Endothelial cell of umbilical vein (primary cell): Measurements from ENCODE around the gene OR2A14. TPM values are rescaled to one million over a fixed set of nuclear protein-coding genes. Genes with fewer than 3 reads are reported as not detected.

Experiments
- BruUV-seq: library from RNA; stranded (reverse); fragments of 400-500 nt; replicated peaks from 2 replicates; lab custom pipeline; 2021; lab: Mats Ljungman, UMichigan
- CTCF ChIA-PET: fragments of 300-600, 350-600 bp; sonication (Branson Sonifier 250); formaldehyde crosslinking; loops from one replicate; lab custom pipeline; 2021; ENCODE audit warnings: antibody characterized with exemption, inconsistent platforms; lab: Charles Lee
- POLR2A ChIA-PET: fragments of 300-600, 350-600 bp; sonication (Branson Sonifier 250); formaldehyde crosslinking; loops from one replicate; lab custom pipeline; 2021; ENCODE audit warnings: antibody characterized with exemption, inconsistent platforms; lab: Charles Lee
- DNase-seq: peaks from one replicate; pipeline ENCODE4 v3.0.0-alpha.2; 2011; ENCODE audit warnings: low read depth, low spot score
- FAIRE-seq: peaks from 2 replicates; lab custom pipeline; 2011; peaks lifted over from hg19 to GRCh38; lab: Jason Lieb, UNC
- H2AFZ ChIP-seq: 2 replicates; pipeline ENCODE4 v1.6.0; 2012; ENCODE audit warnings: low read depth, low read length, control low read depth, inconsistent platforms
- H3K27ac ChIP-seq: 2 replicates; pipeline ENCODE4 v1.5.1; 2011; ENCODE audit warnings: low read depth, mild to moderate bottlenecking, control low read depth, low read length, moderate library complexity; ENCODE audit not compliant: insufficient read depth
- H3K27me3 ChIP-seq, 2 experiments: 2 replicates each; pipeline versions ENCODE4 v1.6.0 to v1.6.1; 2011; ENCODE audit warnings: low read length in 2 of 2, mixed read lengths in 1 of 2; ENCODE audit not compliant: control insufficient read depth in 2 of 2, insufficient read depth in 2 of 2
- H3K36me3 ChIP-seq, 2 experiments: 2 replicates in 1 of 2; 3 replicates in 1 of 2; pipeline ENCODE4 v1.5.1; 2011; ENCODE audit warnings: low read length in 2 of 2, mild to moderate bottlenecking in 1 of 2, moderate library complexity in 1 of 2; ENCODE audit not compliant: control insufficient read depth in 2 of 2, insufficient read depth in 2 of 2; ENCODE audit errors: extremely low read depth in 1 of 2
- H3K4me1 ChIP-seq: 3 replicates; pipeline ENCODE4 v1.5.1; 2011; ENCODE audit warnings: mild to moderate bottlenecking, low read length; ENCODE audit not compliant: control insufficient read depth, insufficient read depth; ENCODE audit errors: extremely low read depth
- H3K4me2 ChIP-seq: 2 replicates; pipeline ENCODE4 v1.6.1; 2011; ENCODE audit warnings: low read length, control low read depth, mixed read lengths; ENCODE audit not compliant: insufficient read depth
- H3K4me3 ChIP-seq, 3 experiments: fragments of 200-600 bp in 1 of 3; sonication (generic), shearing (Covaris generic) in 1 of 3; replicated peaks in 1 of 3; 2 replicates each; pipeline ENCODE4 v1.5.1; 2011 to 2016; ENCODE audit warnings: control low read depth in 3 of 3, low read length in 3 of 3, mild to moderate bottlenecking in 2 of 3, inconsistent platforms in 1 of 3, low read depth in 1 of 3, moderate library complexity in 1 of 3; ENCODE audit not compliant: insufficient read depth in 1 of 3
- H3K79me2 ChIP-seq: 2 replicates; pipeline ENCODE4 v1.6.0; 2012; ENCODE audit warnings: low read length, inconsistent platforms; ENCODE audit not compliant: control insufficient read depth, insufficient read depth
- H3K9ac ChIP-seq: replicated peaks from 2 replicates; pipeline ENCODE3; 2011; ENCODE audit warnings: low read length, control low read depth; ENCODE audit not compliant: insufficient read depth; ENCODE audit errors: extremely low read depth
- H3K9me1 ChIP-seq: replicated peaks from 3 replicates; pipeline ENCODE4 v1.6.0; 2011; ENCODE audit warnings: mild to moderate bottlenecking, low read length; ENCODE audit not compliant: control insufficient read depth, insufficient read depth; ENCODE audit errors: extremely low read depth
- H3K9me3 ChIP-seq: replicated peaks from 2 replicates; pipeline ENCODE4 v1.5.1; 2012; ENCODE audit warnings: low read length, inconsistent platforms; ENCODE audit not compliant: control insufficient read depth, insufficient read depth
- H4K20me1 ChIP-seq: replicated peaks from 2 replicates; pipeline ENCODE3; 2011; ENCODE audit warnings: mild to moderate bottlenecking, low read length; ENCODE audit not compliant: control insufficient read depth, insufficient read depth; ENCODE audit errors: extremely low read depth
- CTCF ChIP-seq, 2 donors: IDR thresholded peaks; 1 replicate in 1 of 2; 2 replicates in 1 of 2; pipeline ENCODE4 v1.5.1; 2011; ENCODE audit warnings: low read length in 2 of 2, mild to moderate bottlenecking in 2 of 2, moderate library complexity in 2 of 2, control low read depth in 1 of 2, inconsistent platforms in 1 of 2, low read depth in 1 of 2; ENCODE audit not compliant: insufficient read depth in 1 of 2; ENCODE audit errors: extremely low read depth in 1 of 2
- EZH2 ChIP-seq: IDR thresholded peaks from 2 replicates; pipeline ENCODE4 v1.6.1; 2012; ENCODE audit warnings: borderline replicate concordance, low read depth, mild to moderate bottlenecking, moderate library complexity, low read length, inconsistent platforms; ENCODE audit not compliant: severe bottlenecking
- FOS ChIP-seq: IDR thresholded peaks from 2 replicates; pipeline ENCODE4 v1.6.1; 2011; ENCODE audit warnings: mild to moderate bottlenecking, low read length, moderate library complexity, borderline replicate concordance; ENCODE audit not compliant: insufficient read depth
- GATA2 ChIP-seq: IDR thresholded peaks from 2 replicates; pipeline ENCODE4 v1.7.0; 2011; ENCODE audit warnings: low read depth, mild to moderate bottlenecking, moderate library complexity, mixed read lengths, low read length; ENCODE audit not compliant: insufficient read length, insufficient read depth
- JUN ChIP-seq: IDR thresholded peaks from 2 replicates; pipeline ENCODE4 v1.6.1; 2011; ENCODE audit warnings: borderline replicate concordance, low read depth; ENCODE audit not compliant: insufficient read length, insufficient read depth
- MAX ChIP-seq: IDR thresholded peaks from 2 replicates; pipeline ENCODE4 v1.6.1; 2011; ENCODE audit not compliant: insufficient read depth, insufficient read length
- MYC ChIP-seq: IDR thresholded peaks from one replicate; pipeline ENCODE4 v1.6.1; 2011; ENCODE audit warnings: mild to moderate bottlenecking, low read depth, low read length
- POLR2A ChIP-seq: IDR thresholded peaks from 2 replicates; pipeline ENCODE4 v1.6.1; 2012; ENCODE audit warnings: low read depth, mild to moderate bottlenecking, control low read depth, low read length
- POLR2AphosphoS5 ChIP-seq: IDR thresholded peaks from 2 replicates; pipeline ENCODE4 v1.6.1; 2012; ENCODE audit warnings: low read depth, mild to moderate bottlenecking, control low read depth, low read length, moderate library complexity; ENCODE audit not compliant: insufficient read depth
- dilution Hi-C: fragments of 300-500 bp; cut with MboI; formaldehyde crosslinking; loops from one replicate; pipeline ENCODE4 v1.15.0; 2019; ENCODE audit warnings: low sequenced_read_pairs; ENCODE audit not compliant: extremely low pct_ligation_motif_present
- intact Hi-C: fragments of 100-400 bp; cut with micrococcal nuclease; formaldehyde crosslinking; loops from one replicate; pipeline ENCODE4 v1.10.0; 2022
- polyA plus RNA-seq, 4 experiments: library from polyadenylated mRNA; depleted of rRNA in 3 of 4; stranded (reverse) in 3 of 4; unstranded in 1 of 4; fragments of >200 nt; gene quantifications; 2 replicates each; pipeline versions ENCODE4 v1.2.1 to v1.2.3, GENCODE V29; 2011 to 2012; ENCODE audit warnings: missing spikeins in 1 of 4
- total RNA-seq: library from RNA; stranded (reverse); gene quantifications from 2 replicates; pipeline ENCODE4 v1.2.3, GENCODE V29; 2021

Gene OR2A14
- total and polyA plus RNA-seq, 2 donors (not counting 3 experiments of a cell fraction or from before 2014, with no cell fraction given): not detected

- DNase-seq (no peak), FAIRE-seq (no peak)
- no peaks in the 10 kb centered on the region for H4K20me1 ChIP-seq
- no peaks in the 10 kb centered on the region for H3K9me1 ChIP-seq
- no peaks in the 10 kb centered on the region for H3K4me1 ChIP-seq
- no peaks in the 10 kb centered on the region for H3K9me3 ChIP-seq
- H3K4me3 ChIP-seq: no peak within 1 kb of the TSS
- CTCF ChIA-PET: no interaction called here
- H3K36me3 ChIP-seq: no peaks in the 10 kb centered on the region
- no peaks in the 10 kb centered on the region for H3K79me2 ChIP-seq
- no peak within 1 kb of the TSS for H3K9ac ChIP-seq
- dilution Hi-C loops: no loop called here
- no peak within 1 kb of the TSS for H2AFZ ChIP-seq
- H3K27ac ChIP-seq: no peak within 1 kb of the TSS
- H3K27me3 ChIP-seq: peaks cover 0 to 2% of the 10 kb centered on the region in 2 experiments
- BruUV-seq: no TSS peak
- TF ChIP-seq CTCF (IDR thresholded peaks at IDR 0.05; ENCODE audit: extremely low read depth in 1 of 2, insufficient read depth in 1 of 2, low read depth in 1 of 2, low read length in 2 of 2) (no peak), POLR2A (no peak), POLR2AphosphoS5 (no peak), GATA2 (no peak), MYC (no peak), JUN (no peak), EZH2 (no peak), MAX (no peak), FOS (no peak)
- intact Hi-C loops: no loop called here
- POLR2A ChIA-PET: no interaction called here
- H3K4me2 ChIP-seq: no peak within 1 kb of the TSS
Observed at GRCh38 chr7:144085978-144086377, 37.0 kb upstream of the OR2A14 start, which contains the start of gene OR2A12. Gene OR2A12 (plus strand): TSS chr7:144086278. CDS start chr7:144095108, 8,830 bp downstream.
